Thyroid gland (tissue), 4 donors: ENCODE measurements around the gene MGAT5. TPM values are rescaled to one million over a fixed set of nuclear protein-coding genes. Genes with fewer than 3 reads are reported as not detected.

Source experiments
- DNase-seq, 2 donors: peaks; one replicate each; pipeline ENCODE4 v3.0.0-alpha.2; 2019
- H3K27ac ChIP-seq, 3 donors: fragments of 200-600 bp; sonication (generic); 1 replicate in 2 of 3; 2 replicates in 1 of 3; pipeline ENCODE4 v1.5.1; 2016 to 2019; ENCODE audit warnings: mild to moderate bottlenecking in 1 of 3, moderate library complexity in 1 of 3
- H3K27me3 ChIP-seq: fragments of 200-600 bp; sonication (generic); one replicate; pipeline ENCODE4 v1.5.1; 2019
- H3K36me3 ChIP-seq, 2 donors: fragments of 200-600 bp; sonication (generic); one replicate each; pipeline ENCODE4 v1.5.1; 2016 to 2019
- H3K4me1 ChIP-seq, 2 donors: fragments of 200-600 bp; sonication (generic); one replicate each; pipeline ENCODE4 v1.5.1; 2017 to 2019
- H3K4me3 ChIP-seq, 3 donors: fragments of 200-600 bp; sonication (generic); replicated peaks in 1 of 3; 1 replicate in 2 of 3; 2 replicates in 1 of 3; pipeline ENCODE4 v1.5.1; 2016; ENCODE audit warnings: mild to moderate bottlenecking in 1 of 3
- H3K9me3 ChIP-seq: fragments of 200-600 bp; sonication (generic); one replicate; pipeline ENCODE4 v1.5.1; 2017
- CTCF ChIP-seq, 6 experiments: fragments of 200-600 bp in 3 of 6; fragments of 450-650 bp in 3 of 6; sonication (generic) in 3 of 6; IDR thresholded peaks; one replicate each; pipeline ENCODE4 v1.5.1; 2016 to 2019; ENCODE audit warnings: antibody characterized with exemption in 6 of 6, mild to moderate bottlenecking in 2 of 6, inconsistent platforms in 1 of 6, moderate library complexity in 1 of 6
- POLR2A ChIP-seq, 2 donors: fragments of 450-650 bp; IDR thresholded peaks; one replicate each; pipeline ENCODE4 v1.6.1; 2017; ENCODE audit warnings: antibody characterized with exemption in 2 of 2, mild to moderate bottlenecking in 2 of 2, moderate library complexity in 1 of 2
- WGBS, 2 donors: methylation state at CpG; one replicate each; pipeline ENCODE4 v1.1.5; 2017; 5-methylcytosine and 5-hydroxymethylcytosine counted together
- intact Hi-C: fragments of 100-400 bp; cut with DNase I; formaldehyde crosslinking; loops from one replicate; pipeline ENCODE4 v1.15.1; 2023
- small RNA-seq: library from RNA; depleted of rRNA; stranded (forward); fragments of <200 nt; gene quantifications from one replicate; pipeline ENCODE3, GENCODE V24; 2016
- total RNA-seq, 4 donors: library from RNA; depleted of rRNA; stranded (reverse); fragments of >200 nt; gene quantifications; one replicate each; pipeline ENCODE4 v1.2.3, GENCODE V29; 2016

Gene MGAT5
- total RNA-seq, 4 donors from 2014 or later: 47.5 to 64.4 (median 50.4) TPM

- WGBS, 2 donors: 72 to 76% methylated on average over 7 to 9 of the region's 9 CpGs
- intact Hi-C loops: no loop called here
- no peak for TF ChIP-seq POLR2A (IDR thresholded peaks at IDR 0.05)
- TF ChIP-seq CTCF (IDR thresholded peaks at IDR 0.05): no peak
These were observed 246.5 kb downstream of the MGAT5 start for GRCh38 chr2:134500211-134500935.

DNA sequence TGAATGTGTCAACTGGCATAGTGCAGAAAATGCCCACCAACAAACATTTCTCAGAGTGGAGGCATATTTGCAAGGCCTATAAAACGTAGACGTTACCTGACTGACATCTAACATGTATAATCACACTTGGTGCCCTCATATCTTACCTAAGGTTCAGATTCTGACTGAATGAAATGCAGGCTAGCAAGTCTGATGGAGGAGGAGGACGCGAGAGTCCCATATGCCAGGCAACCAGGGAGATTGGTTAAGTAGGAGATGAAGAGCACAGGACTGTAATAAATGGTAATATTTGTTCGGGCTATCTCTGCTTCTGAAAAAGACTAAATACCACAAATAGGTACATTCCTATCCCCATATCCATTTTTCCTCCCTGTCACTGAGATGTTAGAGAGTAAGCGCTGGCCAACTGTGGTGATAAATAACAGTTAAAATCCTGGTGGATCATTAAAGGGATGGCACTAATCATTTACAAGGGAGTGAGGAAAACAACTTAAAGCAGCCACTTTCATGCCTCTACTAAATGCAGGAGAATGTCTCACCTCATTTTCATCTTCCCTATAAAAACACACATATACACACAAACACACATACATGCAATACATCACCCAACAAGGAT lies 247.7 kb downstream of the MGAT5 start:
- Histone ChIP-seq H3K9me3 (no peaks in the 10 kb centered on the region), H3K36me3 (no peaks in the 10 kb centered on the region), H3K27me3 (no peaks in the 10 kb centered on the region), H3K4me3 (no peak overlapping the region), H3K27ac (no peak overlapping the region), H3K4me1 (no peaks in the 10 kb centered on the region)
- DNase-seq: no peak
- TF ChIP-seq POLR2A (IDR thresholded peaks at IDR 0.05) (no peak), CTCF (IDR thresholded peaks at IDR 0.05) (no peak)
- intact Hi-C loops: no loop called here
- WGBS, 2 donors: 91 to 93% methylated on average over 6 of the region's 6 CpGs

More at GRCh38 chr2:134500211-134500935, 246.5 kb downstream of the MGAT5 start:
- no peak overlapping the region for H3K4me3 ChIP-seq
- H3K36me3 ChIP-seq: no peaks in the 10 kb centered on the region
- no peaks in the 10 kb centered on the region for H3K27me3 ChIP-seq
- no peak for DNase-seq
- no peak overlapping the region for H3K27ac ChIP-seq
- H3K9me3 ChIP-seq: no peaks in the 10 kb centered on the region
- H3K4me1 ChIP-seq: no peaks in the 10 kb centered on the region

DNA sequence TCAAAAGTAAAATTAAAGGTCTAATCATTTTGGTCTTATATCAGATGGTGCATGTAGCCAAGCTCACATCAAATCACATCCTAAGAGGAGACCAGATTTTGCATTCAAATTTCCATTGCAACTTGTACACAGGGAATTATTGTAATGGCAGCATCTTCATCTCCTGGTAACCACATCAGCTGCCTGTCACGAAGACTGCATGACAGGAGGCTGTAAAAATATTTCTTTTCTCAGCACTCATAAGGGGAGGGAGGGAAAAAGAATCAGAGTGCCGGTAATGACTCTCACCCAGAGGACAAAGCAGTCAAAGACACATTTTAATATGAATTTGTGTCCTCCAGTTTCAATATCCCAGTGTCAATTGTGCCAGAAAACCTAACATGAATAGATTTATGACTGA lies 248.2 kb downstream of the MGAT5 start:
- intact Hi-C loops: no loop called here
- WGBS, 2 donors: 71 to 74% methylated on average over 2 of the region's 2 CpGs
- no peaks in the 10 kb centered on the region for H3K36me3 ChIP-seq
- no peak for DNase-seq
- H3K4me1 ChIP-seq: no peaks in the 10 kb centered on the region
- TF ChIP-seq CTCF (IDR thresholded peaks at IDR 0.05) (no peak), POLR2A (IDR thresholded peaks at IDR 0.05) (no peak)
- no peaks in the 10 kb centered on the region for H3K9me3 ChIP-seq
- H3K27ac ChIP-seq: no peak overlapping the region
- H3K4me3 ChIP-seq: no peak overlapping the region
- H3K27me3 ChIP-seq: no peaks in the 10 kb centered on the region

Small RNA genes lying within 50 kb of the gene (small RNA-seq; reads per million reads assigned to genes)
- gene RNA5SP104: not detected
